K562 (cell line): ENCODE data around the gene NPB. TPM values are rescaled to one million over a fixed set of nuclear protein-coding genes. Genes with fewer than 3 reads are reported as not detected.

Experiments used
- ARID3B ChIP-seq: fragments of 250-450 bp; sonication (Bioruptor Pico); IDR thresholded peaks from 2 replicates; pipeline ENCODE4 v1.4.0; 2020; ENCODE audit warnings: borderline replicate concordance
- BCOR ChIP-seq: fragments of 450-650 bp; IDR thresholded peaks from 2 replicates; pipeline ENCODE4 v1.6.1; 2016
- CBX5 ChIP-seq: IDR thresholded peaks from 2 replicates; pipeline ENCODE4 v1.6.1; 2014; ENCODE audit warnings: low read depth, borderline replicate concordance
- CCAR2 ChIP-seq: fragments of 200-400 bp; formaldehyde crosslinking; IDR thresholded peaks from 2 replicates; pipeline ENCODE4 v1.6.1; 2017; ENCODE audit warnings: mild to moderate bottlenecking, low read depth, low read length
- E2F4 ChIP-seq: sonication (generic); formaldehyde crosslinking; IDR thresholded peaks from 2 replicates; pipeline ENCODE4 v1.8.0; 2022; ENCODE audit warnings: mild to moderate bottlenecking, low read depth, missing genetic modification reagents
- ELK3 ChIP-seq: fragments of 450-650 bp; formaldehyde crosslinking; IDR thresholded peaks from 2 replicates; pipeline ENCODE4 v1.4.0; 2020; ENCODE audit warnings: mild to moderate bottlenecking
- FUS ChIP-seq: fragments of 200-400 bp; formaldehyde crosslinking; optimal IDR thresholded peaks from 2 replicates; pipeline ENCODE3; 2017; ENCODE audit warnings: low read depth, low read length
- GABPA ChIP-seq: fragments of 200-800 bp; sonication (Bioruptor generic); conservative IDR thresholded peaks from 2 replicates; pipeline ENCODE4 v1.6.1; 2016; ENCODE audit warnings: low read depth, missing genetic modification characterization, missing compliant biosample characterization
- GTF2F1 ChIP-seq: IDR thresholded peaks from 2 replicates; pipeline ENCODE4 v1.6.1; 2011; ENCODE audit warnings: low read depth, low read length, improper control_type of control experiment
- HMGN3 ChIP-seq: IDR thresholded peaks from 2 replicates; pipeline ENCODE4 v1.6.1; 2011; ENCODE audit warnings: borderline replicate concordance, low read depth, mild to moderate bottlenecking, mixed read lengths, low read length; ENCODE audit not compliant: insufficient read length; ENCODE audit errors: extremely low read depth
- IRF1 ChIP-seq: sonication (generic); formaldehyde crosslinking; IDR thresholded peaks from 2 replicates; pipeline ENCODE4 v1.8.0; 2022; ENCODE audit warnings: missing genetic modification reagents, mild to moderate bottlenecking, borderline replicate concordance
- MBD1 ChIP-seq: fragments of 250-450 bp; sonication (Bioruptor Pico); IDR thresholded peaks from 2 replicates; pipeline ENCODE4 v1.8.0; 2022; ENCODE audit warnings: inconsistent platforms
- MEF2A ChIP-seq: IDR thresholded peaks from 2 replicates; pipeline ENCODE4 v1.6.1; 2011; ENCODE audit warnings: low read depth, mild to moderate bottlenecking, low read length, moderate library complexity; ENCODE audit not compliant: control insufficient read depth
- NCOA4 ChIP-seq: fragments of 450-650 bp; IDR thresholded peaks from 2 replicates; pipeline ENCODE4 v1.6.1; 2018; ENCODE audit warnings: mild to moderate bottlenecking; ENCODE audit not compliant: partially characterized antibody
- NFIC ChIP-seq: fragments of 450-650 bp; IDR thresholded peaks from 2 replicates; pipeline ENCODE4 v1.6.1; 2017; ENCODE audit warnings: mild to moderate bottlenecking, inconsistent platforms
- NFIX ChIP-seq: fragments of 250-450 bp; sonication (Bioruptor Pico); IDR thresholded peaks from 2 replicates; pipeline ENCODE4 v1.4.0; 2020; ENCODE audit warnings: low read depth, mild to moderate bottlenecking, moderate library complexity
- PTTG1 ChIP-seq: fragments of 450-650 bp; IDR thresholded peaks from 2 replicates; pipeline ENCODE4 v1.6.1; 2016; ENCODE audit warnings: low read depth, mild to moderate bottlenecking, missing genetic modification characterization, missing compliant biosample characterization
- RAD51 ChIP-seq: fragments of 450-650 bp; IDR thresholded peaks from 2 replicates; pipeline ENCODE4 v1.7.1; 2016; ENCODE audit warnings: low read depth, mild to moderate bottlenecking, borderline replicate concordance
- TEAD1 ChIP-seq, 2 experiments: fragments of 450-650 bp in 1 of 2; sonication (generic) in 1 of 2; formaldehyde crosslinking; IDR thresholded peaks; 2 replicates each; pipeline versions ENCODE4 v1.4.0 to v1.8.0; 2020 to 2022; ENCODE audit warnings: mild to moderate bottlenecking in 2 of 2, missing genetic modification reagents in 1 of 2
- XRCC3 ChIP-seq: fragments of 450-650 bp; IDR thresholded peaks from 2 replicates; pipeline ENCODE4 v1.6.1; 2017; ENCODE audit warnings: mild to moderate bottlenecking, moderate library complexity
- ZNF165 ChIP-seq: fragments of 250-450 bp; sonication (Bioruptor Pico); IDR thresholded peaks from 2 replicates; pipeline ENCODE4 v1.4.0; 2020; ENCODE audit warnings: borderline replicate concordance
- ZNF282 ChIP-seq: sonication (generic); formaldehyde crosslinking; IDR thresholded peaks from 2 replicates; pipeline ENCODE4 v1.8.1; 2023; ENCODE audit warnings: missing genetic modification reagents
- ZNF668 ChIP-seq: fragments of 250-450 bp; sonication (Bioruptor Pico); IDR thresholded peaks from 2 replicates; pipeline ENCODE4 v1.8.0; 2022; ENCODE audit warnings: mild to moderate bottlenecking, inconsistent platforms
- polyA plus RNA-seq, 8 experiments: library from polyadenylated mRNA; depleted of rRNA in 4 of 8; stranded (reverse) in 5 of 8; unstranded in 3 of 8; fragments of >200 nt; fragmentation: Nextera tagmentation in 2 of 8; fragmentation: Illumina TruSeq in 1 of 8; extraction: Ambion mirVana in 2 of 8; extraction: Trizol in 1 of 8; gene quantifications; 2 replicates each; pipeline versions ENCODE4 v1.2.1 to v1.2.3, GENCODE V29; 2011 to 2014; ENCODE audit warnings: inconsistent platforms in 1 of 8, missing spikeins in 1 of 8
- total RNA-seq, 7 experiments: library from RNA; depleted of rRNA in 6 of 7; stranded (reverse); fragments of >200 nt in 6 of 7; fragmentation: Illumina TruSeq in 2 of 7; extraction: Trizol in 2 of 7; gene quantifications; 2 replicates each; pipeline versions ENCODE4 v1.2.1 to v1.2.3, GENCODE V29; 2011 to 2021; ENCODE audit warnings: low replicate concordance in 1 of 7

NPB gene
- total and polyA plus RNA-seq, 9 of the 15 experiments (the other 6 are each of a cell fraction or from before 2014, with no cell fraction given): 0.03 to 0.61 (median 0.14) TPM; not detected in 2

- TF ChIP-seq NFIC (peak; percentile 27; the same call in 1 of the 2 replicates), ARID3B (no peak), GABPA (tag) (peak; percentile 45; the same call in 1 of the 2 replicates), E2F4 (CRISPR knock-in tag) (no peak), ZNF282 (CRISPR knock-in tag) (no peak), XRCC3 (no peak), IRF1 (CRISPR knock-in tag) (no peak), ZNF165 (CRISPR knock-in tag) (no peak), MBD1 (CRISPR knock-in tag) (no peak), PTTG1 (tag) (no peak), CBX5 (no peak), CCAR2 (no peak), RAD51 (no peak), GTF2F1 (no peak), NCOA4 (no peak), MEF2A (no peak), TEAD1 (CRISPR knock-in tag; IDR thresholded peaks at IDR 0.05) (no peak), ZNF668 (CRISPR knock-in tag) (no peak), FUS (no peak), ELK3 (CRISPR knock-in tag) (no peak), BCOR (0 out of 2 replicates have a peak, but pooled peaks have one; percentile 46), HMGN3 (peak; percentile 72), NFIX (no peak)
These were observed 24.6 kb downstream of the NPB start (continued) for GRCh38 chr17:81926451-81927151.
